Occipital lobe (tissue), 2 donors: ENCODE data around the gene STPG3. TPM values are rescaled to one million over a fixed set of nuclear protein-coding genes. Genes with fewer than 3 reads are reported as not detected.

Experiments used
- DNase-seq: peaks from one replicate; lab custom pipeline; 2025; lab: John Stamatoyannopoulos, UW
- total RNA-seq: library from RNA; depleted of rRNA; stranded (reverse); fragments of >200 nt; gene quantifications from one replicate; pipeline ENCODE4 v1.2.3, GENCODE V29; 2014

STPG3 gene
- total RNA-seq, result not detected

DNA sequence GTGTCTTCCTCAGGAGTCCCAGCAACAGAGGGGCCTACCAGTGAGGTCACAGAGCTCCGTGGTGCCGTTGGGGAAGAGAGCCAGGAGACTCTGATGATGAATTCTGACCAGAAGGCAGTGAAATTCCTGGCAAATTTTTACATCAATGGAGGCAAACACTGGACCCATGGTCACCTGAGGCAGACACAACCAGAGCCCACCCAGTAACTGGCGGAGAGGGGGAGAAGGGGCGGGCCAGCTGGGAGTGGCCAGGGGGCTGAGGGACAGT is at the start of gene STPG3:
STPG3 (plus strand) TSS at position 93 of the 268 bp plus-strand sequence; CDS start at position 94, 1 bp downstream.
- DNase-seq, result no peak

- no peak for DNase-seq
These were observed 48.1 kb upstream of the STPG3 start for GRCh38 chr9:137202966-137203365.

DNA sequence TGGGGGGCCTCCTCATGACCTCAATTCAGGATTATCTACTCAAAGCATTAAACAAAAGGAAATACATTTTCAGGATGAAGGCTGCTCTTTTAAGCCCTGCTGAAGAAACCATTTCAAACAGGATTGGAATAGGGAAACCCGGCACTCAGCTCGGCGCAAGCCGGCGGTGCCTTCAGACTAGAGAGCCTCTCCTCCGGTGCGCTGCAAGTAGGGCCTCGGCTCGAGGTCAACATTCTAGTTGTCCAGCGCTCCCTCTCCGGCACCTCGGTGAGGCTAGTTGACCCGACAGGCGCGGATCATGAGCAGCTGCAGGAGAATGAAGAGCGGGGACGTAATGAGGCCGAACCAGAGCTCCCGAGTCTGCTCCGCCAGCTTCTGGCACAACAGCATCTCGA is 46.4 kb upstream of the STPG3 start:
- no peak for DNase-seq

DNA sequence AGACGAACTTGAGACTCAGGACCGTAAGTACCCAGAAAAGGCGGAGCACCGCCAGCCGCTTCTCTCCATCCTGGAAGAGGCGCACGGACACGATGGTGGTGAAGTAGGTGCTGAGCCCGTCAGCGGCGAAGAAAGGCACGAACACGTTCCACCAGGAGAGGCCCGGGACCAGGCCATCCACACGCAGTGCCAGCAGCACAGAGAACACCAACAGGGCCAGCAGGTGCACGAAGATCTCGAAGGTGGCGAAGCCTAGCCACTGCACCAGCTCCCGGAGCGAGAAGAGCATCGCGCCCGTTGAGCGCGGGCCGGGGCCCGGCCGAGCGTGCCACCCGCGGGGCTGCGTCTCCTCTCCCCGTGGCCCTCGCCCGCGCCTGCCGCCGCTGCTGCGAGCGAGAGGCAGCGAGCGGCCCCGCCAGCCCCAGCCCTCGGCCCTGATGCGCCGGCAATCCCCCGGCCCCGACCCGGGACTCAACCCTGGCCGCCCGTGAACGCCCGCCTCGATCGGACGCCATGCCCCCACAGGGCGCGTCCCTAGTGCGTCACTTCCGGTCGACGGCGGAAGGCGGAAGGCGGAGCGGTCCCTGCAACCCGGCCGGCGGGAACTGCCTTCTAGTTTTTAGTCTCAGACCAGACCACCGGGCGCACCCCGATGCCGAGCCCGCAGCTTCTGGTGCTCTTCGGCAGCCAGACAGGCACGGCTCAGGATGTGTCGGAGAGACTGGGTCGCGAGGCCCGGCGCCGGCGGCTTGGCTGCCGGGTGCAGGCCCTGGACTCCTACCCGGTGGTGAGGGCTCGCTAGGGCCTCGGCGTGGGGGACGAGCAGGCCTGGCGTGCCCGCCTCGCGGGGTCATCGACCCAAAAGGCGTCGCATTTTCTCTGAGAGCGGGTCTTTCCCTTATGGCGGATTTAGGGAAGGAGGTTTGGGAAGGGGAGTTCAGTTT is 45.7 kb upstream of the STPG3 start, which contains the start of the genes NDOR1 and TMEM203:
NDOR1 (plus strand) TSS at position 575 of the 944 bp plus-strand sequence; CDS start at position 653, 78 bp downstream.
TMEM203 (minus strand) TSS at position 523 of the 944 bp plus-strand sequence; CDS start at position 289, 234 bp downstream.
- DNase-seq, result peak; percentile 86

- DNase-seq, result no peak
These were observed 44.5 kb upstream of the STPG3 start for GRCh38 chr9:137206602-137207001.

DNA sequence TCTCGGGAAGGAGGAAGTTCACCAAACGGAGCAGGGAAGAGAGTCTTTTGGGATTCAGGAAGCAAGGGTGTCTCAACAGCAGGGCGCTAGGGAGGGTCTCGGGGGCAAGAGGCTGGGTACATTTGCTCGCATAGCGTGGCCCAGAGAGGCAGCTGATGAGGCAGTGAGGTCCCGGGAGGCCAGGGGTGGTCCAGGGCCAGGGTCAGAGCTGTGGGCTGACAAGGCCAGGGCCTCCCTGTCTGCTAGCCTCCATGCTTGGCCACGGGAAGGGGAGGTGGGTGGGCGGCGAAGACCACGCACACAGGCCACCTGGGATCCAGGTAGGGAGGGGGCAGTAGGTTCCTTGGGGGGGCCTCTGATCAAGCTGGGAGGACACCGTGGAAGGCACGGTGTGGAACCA is 39.6 kb upstream of the STPG3 start:
- DNase-seq, result no peak

DNA sequence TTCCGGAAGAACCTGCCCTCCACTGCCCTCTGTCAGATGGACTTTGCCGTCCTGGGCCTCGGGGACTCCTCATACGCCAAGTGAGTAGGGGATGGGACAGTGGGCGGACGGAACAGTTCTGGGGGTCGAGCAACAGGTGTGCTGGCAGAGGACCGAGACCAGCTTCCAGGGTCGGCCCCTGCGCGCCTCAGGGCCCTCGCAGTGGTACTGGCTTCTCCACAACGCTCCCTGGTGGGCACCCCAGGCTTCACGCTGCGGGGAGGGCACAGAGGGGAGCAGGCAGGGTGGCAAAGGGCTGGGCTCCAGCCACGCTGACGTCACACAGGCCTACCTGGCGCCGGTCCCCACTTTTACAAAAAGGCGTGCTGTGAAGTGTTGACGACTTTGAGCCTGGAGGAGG is 38.6 kb upstream of the STPG3 start:
- no peak for DNase-seq

- no peak for DNase-seq
These were observed 37.7 kb upstream of the STPG3 start for GRCh38 chr9:137213160-137214060.

DNA sequence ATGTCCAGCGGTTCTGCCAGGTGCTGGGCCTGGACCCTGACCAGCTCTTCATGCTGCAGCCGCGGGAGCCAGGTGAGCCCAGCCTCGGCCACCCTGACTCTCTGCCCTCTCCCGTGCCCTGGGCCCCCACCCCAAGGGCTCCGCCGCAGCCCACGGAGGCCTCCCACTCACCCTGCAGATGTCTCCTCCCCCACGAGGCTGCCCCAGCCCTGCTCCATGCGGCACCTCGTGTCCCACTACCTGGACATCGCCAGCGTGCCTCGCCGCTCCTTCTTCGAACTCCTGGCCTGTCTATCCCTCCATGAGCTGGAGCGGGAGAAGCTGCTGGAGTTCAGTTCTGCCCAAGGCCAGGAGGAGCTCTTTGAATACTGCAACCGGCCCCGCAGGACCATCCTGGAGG is 36.5 kb upstream of the STPG3 start:
- no peak for DNase-seq

DNA sequence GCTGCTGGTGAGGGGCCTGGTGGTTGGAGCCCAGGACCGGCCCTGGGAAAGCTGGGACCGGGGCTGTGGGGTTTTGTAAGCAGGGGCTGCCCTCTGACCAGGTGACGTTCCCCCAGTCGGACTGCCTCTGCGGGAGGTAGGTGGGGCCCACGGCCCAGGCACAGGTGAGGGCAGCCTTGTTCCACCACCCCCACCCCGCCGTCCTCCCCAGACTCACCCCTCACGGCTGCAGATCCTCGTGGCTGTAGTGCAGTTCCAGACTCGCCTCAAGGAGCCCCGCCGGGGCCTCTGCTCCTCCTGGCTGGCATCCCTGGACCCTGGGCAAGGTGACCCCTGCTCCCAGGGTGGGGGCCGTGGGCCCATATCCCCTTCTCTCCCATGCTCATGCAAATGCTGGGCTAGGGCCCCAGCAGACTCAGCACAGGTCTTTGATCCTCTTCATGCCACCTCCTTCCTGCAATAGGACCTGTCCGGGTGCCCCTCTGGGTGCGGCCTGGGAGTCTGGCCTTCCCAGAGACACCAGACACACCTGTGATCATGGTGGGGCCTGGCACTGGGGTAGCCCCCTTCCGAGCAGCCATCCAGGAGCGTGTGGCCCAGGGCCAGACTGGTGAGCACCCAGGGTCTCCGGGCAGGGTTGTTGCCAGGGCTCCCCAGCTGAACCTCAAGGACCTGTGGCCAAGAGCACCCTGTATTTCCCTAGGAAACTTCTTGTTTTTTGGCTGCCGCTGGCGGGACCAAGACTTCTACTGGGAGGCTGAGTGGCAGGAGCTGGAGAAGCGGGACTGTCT is 35.7 kb upstream of the STPG3 start:
- DNase-seq, result no peak

GRCh38 chr9:137216188-137216965 is 34.7 kb upstream of the STPG3 start:
- no peak for DNase-seq

GRCh38 chr9:137217276-137218211 is 33.5 kb upstream of the STPG3 start:
- no peak for DNase-seq

- no peak for DNase-seq
These were observed 32.8 kb upstream of the STPG3 start for GRCh38 chr9:137218212-137218753.

GRCh38 chr9:137218754-137219271 is 32.3 kb upstream of the STPG3 start:
- no peak for DNase-seq

DNA sequence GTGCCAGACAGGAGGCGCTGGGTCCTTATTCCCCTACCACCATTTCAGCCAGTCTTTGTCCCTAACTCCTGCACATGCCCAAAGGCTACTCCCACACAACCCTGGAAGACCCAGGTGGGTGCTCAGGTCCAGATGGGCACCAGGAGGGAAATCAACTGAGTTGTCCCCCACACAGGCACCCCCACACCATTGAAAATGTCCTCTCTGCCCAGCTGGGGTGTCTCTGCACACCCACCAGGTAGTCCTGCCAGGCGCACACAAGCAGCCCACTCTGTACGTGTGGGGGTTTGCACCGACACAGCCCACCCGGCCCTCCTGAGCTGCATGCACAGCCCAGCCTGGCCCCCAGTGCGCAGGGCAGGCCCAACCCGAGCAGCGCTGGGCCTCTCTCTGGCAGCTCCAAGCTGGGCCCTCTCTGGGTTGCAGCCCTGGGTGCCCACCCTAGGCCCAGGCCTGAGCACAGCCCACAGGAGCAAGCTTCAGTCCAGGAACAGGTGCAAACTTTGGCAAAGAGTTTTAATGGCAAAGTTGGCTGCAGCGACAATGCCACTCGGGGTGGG is 31.2 kb upstream of the STPG3 start:
- DNase-seq, result no peak

- DNase-seq, result no peak
These were observed 30.6 kb upstream of the STPG3 start for GRCh38 chr9:137220317-137221094.

- no peak for DNase-seq
These were observed 30.0 kb upstream of the STPG3 start for GRCh38 chr9:137221095-137221505.
